Astrocyte (in vitro differentiated cells and primary cell): ENCODE results near the gene SLC5A6. TPM values are rescaled to one million over a fixed set of nuclear protein-coding genes. Genes with fewer than 3 reads are reported as not detected.

Source experiments
- DNase-seq: peaks from one replicate; pipeline ENCODE4 v3.0.0-alpha.2; 2010; ENCODE audit warnings: low read depth
- FAIRE-seq: peaks from 2 replicates; lab custom pipeline; 2011; peaks lifted over from hg19 to GRCh38; lab: Jason Lieb, UNC
- H2AFZ ChIP-seq: 2 replicates; pipeline ENCODE4 v1.6.0; 2012; ENCODE audit warnings: low read depth, low read length, inconsistent platforms
- H3K27ac ChIP-seq: 2 replicates; pipeline ENCODE4 v1.5.1; 2011; ENCODE audit warnings: low read depth, low read length, inconsistent platforms
- H3K27me3 ChIP-seq: 2 replicates; pipeline ENCODE4 v1.6.0; 2011; ENCODE audit warnings: low read length, inconsistent platforms; ENCODE audit not compliant: insufficient read depth
- H3K36me3 ChIP-seq: 2 replicates; pipeline ENCODE4 v1.5.1; 2011; ENCODE audit warnings: low read length, inconsistent platforms; ENCODE audit not compliant: insufficient read depth
- H3K4me1 ChIP-seq: 2 replicates; pipeline ENCODE4 v1.5.1; 2011; ENCODE audit warnings: low read length, inconsistent platforms; ENCODE audit not compliant: insufficient read depth
- H3K4me2 ChIP-seq: 2 replicates; pipeline ENCODE4 v1.6.0; 2012; ENCODE audit warnings: low read length, inconsistent platforms
- H3K4me3 ChIP-seq: 2 replicates; pipeline ENCODE4 v1.5.1; 2011; ENCODE audit warnings: low read depth, mild to moderate bottlenecking, low read length, inconsistent platforms; ENCODE audit not compliant: insufficient read depth
- H3K79me2 ChIP-seq: 2 replicates; pipeline ENCODE4 v1.6.0; 2012; ENCODE audit warnings: mild to moderate bottlenecking, low read length, inconsistent platforms; ENCODE audit not compliant: insufficient read depth
- H3K9ac ChIP-seq: 2 replicates; pipeline ENCODE4 v1.6.0; 2012; ENCODE audit warnings: mild to moderate bottlenecking, low read length, inconsistent platforms
- H3K9me3 ChIP-seq: 2 replicates; pipeline ENCODE4 v1.5.1; 2012; ENCODE audit warnings: low read depth, mild to moderate bottlenecking, low read length, inconsistent platforms; ENCODE audit not compliant: insufficient read depth
- H4K20me1 ChIP-seq: 2 replicates; pipeline ENCODE4 v1.6.0; 2012; ENCODE audit warnings: low read length, inconsistent platforms; ENCODE audit not compliant: insufficient read depth
- H3K27ac Mint-ChIP-seq: one replicate; pipeline ENCODE4 v1.8.0; 2021; ENCODE audit warnings: mild to moderate bottlenecking, mixed read lengths; ENCODE audit not compliant: unreplicated experiment
- H3K27me3 Mint-ChIP-seq: one replicate; pipeline ENCODE4 v1.8.0; 2021; ENCODE audit warnings: low read depth, mixed read lengths; ENCODE audit not compliant: unreplicated experiment
- H3K36me3 Mint-ChIP-seq: one replicate; pipeline ENCODE4 v1.8.0; 2021; ENCODE audit warnings: low read depth, mixed read lengths; ENCODE audit not compliant: unreplicated experiment
- H3K4me1 Mint-ChIP-seq: one replicate; pipeline ENCODE4 v1.8.0; 2021; ENCODE audit warnings: low read depth, mixed read lengths; ENCODE audit not compliant: unreplicated experiment
- H3K4me3 Mint-ChIP-seq: one replicate; pipeline ENCODE4 v1.8.0; 2021; ENCODE audit warnings: mild to moderate bottlenecking, moderate library complexity, mixed read lengths; ENCODE audit not compliant: unreplicated experiment
- H3K9me3 Mint-ChIP-seq: one replicate; pipeline ENCODE4 v1.8.0; 2021; ENCODE audit warnings: mild to moderate bottlenecking, mixed read lengths; ENCODE audit not compliant: unreplicated experiment
- CTCF ChIP-seq: IDR thresholded peaks from 2 replicates; pipeline ENCODE4 v1.5.1; 2011; ENCODE audit warnings: low read depth, mild to moderate bottlenecking, inconsistent platforms, low read length, moderate library complexity; ENCODE audit not compliant: insufficient read depth
- EZH2 ChIP-seq: IDR thresholded peaks from 2 replicates; pipeline ENCODE4 v1.6.1; 2012; ENCODE audit warnings: mild to moderate bottlenecking, low read length, inconsistent platforms; ENCODE audit not compliant: insufficient read depth
- total RNA-seq: library from RNA; stranded (reverse); gene quantifications from 2 replicates; pipeline ENCODE4 v1.2.1, GENCODE V29; 2021

The SLC5A6 gene
- total RNA-seq, 1 donor from 2014 or later: 54.0 TPM

- H3K36me3 Mint-ChIP-seq: no peaks in the 10 kb centered on the region
- no peak overlapping the region for H3K4me2 ChIP-seq
These were observed 41.3 kb downstream of the SLC5A6 start for GRCh38 chr2:27170581-27171337.

GRCh38 chr2:27164960-27165763, 46.9 kb downstream of the SLC5A6 start:
- Mint-ChIP-seq H3K9me3 (no peaks in the 10 kb centered on the region), H3K27me3 (peaks cover 10% of the 10 kb centered on the region), H3K36me3 (no peaks in the 10 kb centered on the region), H3K4me3 (no peak overlapping the region), H3K4me1 (no peaks in the 10 kb centered on the region), H3K27ac (no peak overlapping the region)
- Histone ChIP-seq H3K9me3 (no peaks in the 10 kb centered on the region), H3K27me3 (peaks cover 7% of the 10 kb centered on the region), H3K4me1 (no peaks in the 10 kb centered on the region), H3K79me2 (no peaks in the 10 kb centered on the region), H3K36me3 (no peaks in the 10 kb centered on the region), H3K27ac (no peak overlapping the region), H3K4me2 (no peak overlapping the region), H3K4me3 (no peak overlapping the region), H3K9ac (no peak overlapping the region), H4K20me1 (no peaks in the 10 kb centered on the region), H2AFZ (no peak overlapping the region)
- FAIRE-seq: no peak
- no peak for DNase-seq
- TF ChIP-seq EZH2: no peak
- no peak for TF ChIP-seq CTCF

More at GRCh38 chr2:27170581-27171337, 41.3 kb downstream of the SLC5A6 start:
- Histone ChIP-seq H3K9ac (no peak overlapping the region), H3K36me3 (no peaks in the 10 kb centered on the region), H2AFZ (no peak overlapping the region), H3K4me1 (no peaks in the 10 kb centered on the region), H3K4me3 (no peak overlapping the region), H3K9me3 (no peaks in the 10 kb centered on the region), H4K20me1 (no peaks in the 10 kb centered on the region), H3K79me2 (no peaks in the 10 kb centered on the region), H3K27ac (no peak overlapping the region), H3K27me3 (peaks cover 46% of the 10 kb centered on the region)
- no peaks in the 10 kb centered on the region for H3K9me3 Mint-ChIP-seq
- DNase-seq (peak; percentile 15), FAIRE-seq (no peak)
- no peak overlapping the region for H3K4me3 Mint-ChIP-seq
- H3K4me1 Mint-ChIP-seq: no peaks in the 10 kb centered on the region
- TF ChIP-seq CTCF (no peak), EZH2 (no peak)
- H3K27ac Mint-ChIP-seq: no peak overlapping the region
- H3K27me3 Mint-ChIP-seq: peaks cover 9% of the 10 kb centered on the region
